ENCODE results near the gene ADGRA3. TPM values are rescaled to one million over a fixed set of nuclear protein-coding genes. Genes with fewer than 3 reads are reported as not detected.
"Not testable (repeated sequence)": the region's sequence is repeated elsewhere in the genome, so short reads cannot be mapped to it uniquely, and the experiment has no call there.

Gene ADGRA3
- total RNA-seq, 1 donor = 2.2 TPM

- H3K4me3 ChIP-seq (ENCODE audit: low read length) = no peak overlapping the region
- no peaks in the 10 kb centered on the region for H3K27me3 ChIP-seq (ENCODE audit: insufficient read depth, low read length)
- no peaks in the 10 kb centered on the region for H3K9me3 ChIP-seq (ENCODE audit: low read depth, low read length)
- no peaks in the 10 kb centered on the region for H3K4me1 ChIP-seq (ENCODE audit: insufficient read depth, low read length)
Observed at GRCh38 chr4:22413471-22413870, 102.4 kb downstream of the ADGRA3 start.

- H3K9me3 ChIP-seq (ENCODE audit: low read depth, low read length) = no peaks in the 10 kb centered on the region
- H3K4me3 ChIP-seq (ENCODE audit: low read length) = no peak overlapping the region
- no peaks in the 10 kb centered on the region for H3K4me1 ChIP-seq (ENCODE audit: insufficient read depth, low read length)
- H3K27me3 ChIP-seq (ENCODE audit: insufficient read depth, low read length) = no peaks in the 10 kb centered on the region
Observed at GRCh38 chr4:22412013-22412412, 103.9 kb downstream of the ADGRA3 start.

- Histone ChIP-seq H3K9me3 (ENCODE audit: low read depth, low read length) (no peaks in the 10 kb centered on the region), H3K27me3 (ENCODE audit: insufficient read depth, low read length) (no peaks in the 10 kb centered on the region), H3K4me1 (ENCODE audit: insufficient read depth, low read length) (no peaks in the 10 kb centered on the region)
Observed at GRCh38 chr4:22410645-22411247, 105.1 kb downstream of the ADGRA3 start.

DNA sequence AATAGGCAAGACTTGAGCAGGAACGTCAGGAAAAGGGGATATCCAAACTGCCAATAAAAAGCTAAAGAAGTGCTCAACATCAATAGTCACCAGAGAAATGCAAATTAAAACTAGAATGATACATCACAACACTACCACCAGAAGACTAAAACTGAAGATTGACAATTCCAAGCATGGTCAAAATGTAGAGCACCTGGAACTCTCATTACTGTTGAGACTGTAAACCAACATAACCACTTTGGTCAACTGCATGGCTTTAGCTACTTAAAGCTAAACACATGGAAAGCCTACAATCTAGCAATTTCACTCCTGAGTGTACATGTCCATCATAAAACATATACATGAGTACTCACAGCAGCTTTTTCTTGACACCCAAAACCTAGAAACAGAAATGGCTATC, 107.4 kb downstream of the ADGRA3 start:
- Histone ChIP-seq H3K4me1 (ENCODE audit: insufficient read depth, low read length) (no peaks in the 10 kb centered on the region), H3K9me3 (ENCODE audit: low read depth, low read length) (no peaks in the 10 kb centered on the region), H3K4me3 (ENCODE audit: low read length) (no peak overlapping the region), H3K27me3 (ENCODE audit: insufficient read depth, low read length) (no peaks in the 10 kb centered on the region)

More at GRCh38 chr4:22410645-22411247, 105.1 kb downstream of the ADGRA3 start:
- H3K4me3 ChIP-seq (ENCODE audit: low read length) = no peak overlapping the region

- Histone ChIP-seq H3K4me1 (ENCODE audit: insufficient read depth, low read length) (no peaks in the 10 kb centered on the region), H3K4me3 (ENCODE audit: low read length) (no peak overlapping the region), H3K9me3 (ENCODE audit: low read depth, low read length) (no peaks in the 10 kb centered on the region), H3K27me3 (ENCODE audit: insufficient read depth, low read length) (no peaks in the 10 kb centered on the region)
Observed at GRCh38 chr4:22407361-22407760, 108.5 kb downstream of the ADGRA3 start.

DNA sequence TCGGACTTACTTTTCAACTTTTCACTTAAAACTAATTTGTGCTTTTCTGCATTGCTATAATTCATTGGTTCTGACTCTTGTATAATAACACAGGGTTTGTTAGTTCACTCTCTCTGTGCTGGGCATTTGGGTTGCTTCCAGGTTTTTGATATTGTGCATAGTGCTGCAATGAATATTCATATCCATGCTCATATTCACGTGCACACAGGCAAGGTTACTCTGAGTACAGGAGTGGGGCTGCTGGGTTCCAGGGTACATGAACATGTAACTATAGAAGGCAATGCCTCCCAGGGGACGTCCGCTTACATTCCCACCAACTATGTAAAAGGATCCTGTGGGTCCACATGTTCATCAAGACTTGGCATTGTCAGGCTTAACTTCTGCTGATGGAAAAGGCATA, 117.2 kb downstream of the ADGRA3 start:
- Histone ChIP-seq H3K9me3 (ENCODE audit: low read depth, low read length) (no peaks in the 10 kb centered on the region), H3K4me3 (ENCODE audit: low read length) (no peak overlapping the region), H3K4me1 (ENCODE audit: insufficient read depth, low read length) (no peaks in the 10 kb centered on the region), H3K27me3 (ENCODE audit: insufficient read depth, low read length) (no peaks in the 10 kb centered on the region)

DNA sequence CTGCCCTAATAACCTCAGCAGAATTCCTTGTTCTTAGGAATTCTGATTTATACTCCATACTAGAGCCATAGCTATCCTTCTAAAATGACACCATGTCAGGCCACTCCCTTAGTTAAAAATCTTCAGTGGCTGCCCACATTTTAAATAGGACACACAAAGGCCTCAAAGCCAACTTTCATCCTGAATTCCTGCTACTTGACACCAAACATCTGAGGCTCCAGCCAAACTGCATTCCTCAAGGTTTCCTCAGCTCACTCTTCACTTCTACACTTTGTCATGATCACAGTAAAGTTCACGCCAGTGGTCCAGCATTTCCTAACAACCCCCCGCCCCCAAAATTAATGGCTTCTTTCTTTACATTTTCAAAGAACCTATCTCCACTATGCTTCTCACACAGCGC, 124.3 kb downstream of the ADGRA3 start:
- H3K9me3 ChIP-seq (ENCODE audit: low read depth, low read length) = no peaks in the 10 kb centered on the region

DNA sequence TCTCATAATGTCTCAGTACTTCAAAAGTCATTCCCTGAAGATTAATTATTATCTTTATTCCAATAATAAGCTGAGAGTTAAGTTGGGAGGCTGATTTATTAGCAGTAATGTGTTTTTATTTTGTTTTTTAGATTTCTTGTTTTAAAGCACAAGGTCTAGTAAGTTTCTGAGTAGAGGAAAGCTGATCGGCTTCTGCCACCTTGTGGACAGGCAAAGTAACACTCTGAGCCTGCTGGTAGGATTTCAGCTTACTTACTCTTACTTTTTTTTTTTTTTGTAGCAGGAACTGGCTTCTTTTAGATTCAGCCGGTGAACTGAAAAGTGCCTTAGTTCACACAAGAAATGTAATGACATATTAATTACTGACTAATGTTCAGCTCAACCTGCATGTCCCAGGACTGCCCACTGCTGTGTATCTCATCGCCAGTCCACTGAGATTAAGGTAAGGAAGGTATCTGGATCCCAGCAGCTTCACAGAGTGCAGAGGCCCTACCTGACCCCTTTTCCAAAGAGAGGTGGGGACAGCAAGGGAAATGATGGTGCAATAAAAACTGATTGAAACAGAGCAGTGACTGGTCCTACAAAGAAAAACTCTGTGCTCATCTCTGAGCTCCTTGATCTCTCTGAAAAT, 126.5 kb downstream of the ADGRA3 start:
- H3K4me3 ChIP-seq (ENCODE audit: low read length) = no peak overlapping the region
- H3K4me1 ChIP-seq (ENCODE audit: insufficient read depth, low read length) = no peaks in the 10 kb centered on the region
- H3K27me3 ChIP-seq (ENCODE audit: insufficient read depth, low read length) = no peaks in the 10 kb centered on the region
- H3K9me3 ChIP-seq (ENCODE audit: low read depth, low read length) = no peaks in the 10 kb centered on the region

More for the DNA sequence above, 124.3 kb downstream of the ADGRA3 start:
- no peak overlapping the region for H3K4me3 ChIP-seq (ENCODE audit: low read length)
- no peaks in the 10 kb centered on the region for H3K27me3 ChIP-seq (ENCODE audit: insufficient read depth, low read length)
- H3K4me1 ChIP-seq (ENCODE audit: insufficient read depth, low read length) = no peaks in the 10 kb centered on the region

- Histone ChIP-seq H3K4me1 (ENCODE audit: insufficient read depth, low read length) (no peaks in the 10 kb centered on the region), H3K27me3 (ENCODE audit: insufficient read depth, low read length) (no peaks in the 10 kb centered on the region), H3K4me3 (ENCODE audit: low read length) (no peak overlapping the region), H3K9me3 (ENCODE audit: low read depth, low read length) (no peaks in the 10 kb centered on the region)
Observed at GRCh38 chr4:22385611-22386011, 130.3 kb downstream of the ADGRA3 start.

GRCh38 chr4:22384154-22384553, 131.7 kb downstream of the ADGRA3 start:
- Histone ChIP-seq H3K4me1 (ENCODE audit: insufficient read depth, low read length) (no peaks in the 10 kb centered on the region), H3K27me3 (ENCODE audit: insufficient read depth, low read length) (no peaks in the 10 kb centered on the region), H3K4me3 (ENCODE audit: low read length) (no peak overlapping the region), H3K9me3 (ENCODE audit: low read depth, low read length) (no peaks in the 10 kb centered on the region)

- H3K4me3 ChIP-seq (ENCODE audit: low read length); H3K9me3 ChIP-seq (ENCODE audit: low read depth, low read length); H3K4me1 ChIP-seq (ENCODE audit: insufficient read depth, low read length); H3K27me3 ChIP-seq (ENCODE audit: insufficient read depth, low read length): not testable (repeated sequence)
Observed at GRCh38 chr4:22382216-22382615, 133.7 kb downstream of the ADGRA3 start.

DNA sequence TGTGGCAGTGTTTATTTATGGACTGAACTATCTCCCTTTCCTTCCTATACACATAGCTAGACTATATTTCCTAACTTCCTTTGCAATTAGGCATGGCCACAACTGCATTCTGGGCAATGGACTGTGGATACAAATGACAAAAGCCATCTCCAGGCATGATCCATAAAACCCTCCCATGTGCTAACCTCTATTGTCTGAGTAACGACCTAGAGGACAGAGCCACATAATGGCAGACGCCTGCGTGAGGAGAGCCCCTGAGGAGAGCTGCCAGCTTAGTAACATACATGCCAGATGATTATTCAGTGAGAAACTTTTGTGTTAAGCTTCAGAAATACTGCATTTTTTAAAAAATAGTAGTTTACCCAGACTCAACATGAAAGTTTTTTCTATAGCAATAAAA, 142.9 kb downstream of the ADGRA3 start:
- Histone ChIP-seq H3K4me3 (ENCODE audit: low read length) (no peak overlapping the region), H3K4me1 (ENCODE audit: insufficient read depth, low read length) (no peaks in the 10 kb centered on the region), H3K27me3 (ENCODE audit: insufficient read depth, low read length) (no peaks in the 10 kb centered on the region), H3K9me3 (ENCODE audit: low read depth, low read length) (no peaks in the 10 kb centered on the region)

GRCh38 chr4:22369901-22370562, 145.8 kb downstream of the ADGRA3 start:
- Histone ChIP-seq H3K4me1 (ENCODE audit: insufficient read depth, low read length) (no peaks in the 10 kb centered on the region), H3K9me3 (ENCODE audit: low read depth, low read length) (no peaks in the 10 kb centered on the region), H3K27me3 (ENCODE audit: insufficient read depth, low read length) (no peaks in the 10 kb centered on the region), H3K4me3 (ENCODE audit: low read length) (no peak overlapping the region)

DNA sequence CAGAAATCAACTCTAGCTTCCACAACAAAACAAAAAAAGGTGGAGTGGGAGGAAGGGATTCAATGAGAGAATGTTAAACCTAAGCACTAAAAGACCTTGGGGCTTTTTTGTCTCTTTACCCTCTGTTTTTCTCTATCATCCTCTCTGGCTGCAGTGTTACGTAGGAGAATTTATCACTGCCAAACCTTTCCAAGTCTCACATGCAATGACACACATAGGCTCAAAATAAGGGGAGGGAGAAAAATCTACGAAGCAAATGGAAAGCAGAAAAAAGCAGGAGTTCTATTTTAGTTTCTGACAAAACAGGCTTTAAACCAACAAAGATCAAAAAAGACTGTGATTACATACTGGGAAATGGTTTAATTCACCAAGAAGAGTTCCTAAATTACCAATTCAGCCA, 152.1 kb downstream of the ADGRA3 start:
- no peaks in the 10 kb centered on the region for H3K4me1 ChIP-seq (ENCODE audit: insufficient read depth, low read length)
- H3K4me3 ChIP-seq (ENCODE audit: low read length) = no peak overlapping the region
- H3K9me3 ChIP-seq (ENCODE audit: low read depth, low read length) = no peaks in the 10 kb centered on the region
- H3K27me3 ChIP-seq (ENCODE audit: insufficient read depth, low read length) = no peaks in the 10 kb centered on the region

- H3K4me3 ChIP-seq (ENCODE audit: low read length) = no peak overlapping the region
- H3K4me1 ChIP-seq (ENCODE audit: insufficient read depth, low read length) = no peaks in the 10 kb centered on the region
- no peaks in the 10 kb centered on the region for H3K9me3 ChIP-seq (ENCODE audit: low read depth, low read length)
- H3K27me3 ChIP-seq (ENCODE audit: insufficient read depth, low read length) = no peaks in the 10 kb centered on the region
Observed at GRCh38 chr4:22363036-22363435, 152.8 kb downstream of the ADGRA3 start.
